Kidney epithelial cell (primary cell): ENCODE results near the gene SNRNP40. TPM values are rescaled to one million over a fixed set of nuclear protein-coding genes. Genes with fewer than 3 reads are reported as not detected.
A peak's percentile ranks its signal among the peaks of the same experiment; 100 is the strongest.

Experiments used
- DNase-seq: peaks from one replicate; pipeline ENCODE4 v3.0.0-alpha.2; 2010; ENCODE audit warnings: low read depth
- H3K27me3 ChIP-seq: 2 replicates; pipeline ENCODE4 v1.6.0; 2011; ENCODE audit warnings: low read length; ENCODE audit not compliant: control insufficient read depth, insufficient read depth
- H3K36me3 ChIP-seq: 2 replicates; pipeline ENCODE4 v1.5.1; 2011; ENCODE audit warnings: low read length; ENCODE audit not compliant: control insufficient read depth, insufficient read depth
- H3K4me3 ChIP-seq: 2 replicates; pipeline ENCODE4 v1.5.1; 2011; ENCODE audit warnings: low read depth, mild to moderate bottlenecking, control low read depth, low read length
- total RNA-seq: library from RNA; depleted of rRNA; stranded (reverse); fragments of >200 nt; gene quantifications from 2 replicates; pipeline ENCODE4 v1.2.3, GENCODE V29; 2015
- TF ChIP-seq, protein P1 (sequence below): IDR thresholded peaks from 2 replicates; pipeline ENCODE4 v1.5.1; 2011; ENCODE audit warnings: mild to moderate bottlenecking, moderate library complexity, low read length, control low read depth, inconsistent platforms; ENCODE audit not compliant: insufficient read depth, poor library complexity, severe bottlenecking

SNRNP40 gene
- 62.8 and 67.4 TPM in 2 replicates for total RNA-seq

DNA sequence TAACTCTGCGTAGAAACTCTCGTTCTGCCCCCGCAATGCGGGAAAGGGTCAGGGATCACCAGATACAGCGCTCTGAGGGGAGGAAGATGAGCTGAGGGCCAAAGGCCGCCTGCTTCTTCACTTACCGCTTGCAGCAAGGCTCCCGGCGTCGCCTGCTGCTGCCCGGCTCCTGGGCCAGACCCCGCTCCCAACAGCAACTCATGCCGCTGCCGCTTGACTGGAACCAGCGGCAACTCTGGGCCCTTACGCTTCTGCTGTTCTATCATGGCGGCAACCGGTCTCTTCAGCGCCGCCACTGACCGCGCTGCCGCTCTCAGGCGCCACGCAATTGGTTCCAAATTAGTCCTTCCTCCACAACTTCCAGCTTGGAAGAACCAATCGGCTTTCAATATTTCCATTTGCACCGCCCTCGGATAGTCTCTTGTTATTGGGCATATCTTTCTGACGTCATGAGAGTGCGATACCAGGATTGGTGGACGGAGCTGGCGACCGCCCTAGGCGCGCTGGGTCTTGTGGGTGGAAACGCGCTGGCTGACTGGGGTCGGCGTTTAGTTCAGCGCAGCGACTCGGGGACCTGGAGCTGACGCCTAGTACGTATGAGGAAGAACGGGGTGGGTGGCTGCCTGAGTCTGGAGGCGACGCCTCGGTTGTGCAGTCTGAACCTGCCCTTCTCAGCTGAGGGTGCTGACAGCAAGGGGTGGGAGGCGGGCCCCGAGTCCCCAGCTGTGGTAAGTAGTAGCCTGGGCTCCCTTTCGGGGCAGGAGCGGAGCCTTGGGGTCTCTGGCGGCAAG, at the start of gene SNRNP40, which contains the start of gene ZCCHC17:
Gene SNRNP40, minus strand, starts transcription at position 303 of the 791 bp plus-strand sequence. Its CDS starts 37 bp downstream, at position 266.
Gene ZCCHC17, plus strand, starts transcription at position 547 of the 791 bp plus-strand sequence. CDS start 13,067 bp downstream, outside the sequence.
- H3K4me3 ChIP-seq = peak within 1 kb of the TSS; percentile 97
- peak; percentile 99 for DNase-seq
- H3K27me3 ChIP-seq = no peaks in the 10 kb centered on the region
- no peaks in the 10 kb centered on the region for H3K36me3 ChIP-seq
- TF ChIP-seq, protein P1, sequence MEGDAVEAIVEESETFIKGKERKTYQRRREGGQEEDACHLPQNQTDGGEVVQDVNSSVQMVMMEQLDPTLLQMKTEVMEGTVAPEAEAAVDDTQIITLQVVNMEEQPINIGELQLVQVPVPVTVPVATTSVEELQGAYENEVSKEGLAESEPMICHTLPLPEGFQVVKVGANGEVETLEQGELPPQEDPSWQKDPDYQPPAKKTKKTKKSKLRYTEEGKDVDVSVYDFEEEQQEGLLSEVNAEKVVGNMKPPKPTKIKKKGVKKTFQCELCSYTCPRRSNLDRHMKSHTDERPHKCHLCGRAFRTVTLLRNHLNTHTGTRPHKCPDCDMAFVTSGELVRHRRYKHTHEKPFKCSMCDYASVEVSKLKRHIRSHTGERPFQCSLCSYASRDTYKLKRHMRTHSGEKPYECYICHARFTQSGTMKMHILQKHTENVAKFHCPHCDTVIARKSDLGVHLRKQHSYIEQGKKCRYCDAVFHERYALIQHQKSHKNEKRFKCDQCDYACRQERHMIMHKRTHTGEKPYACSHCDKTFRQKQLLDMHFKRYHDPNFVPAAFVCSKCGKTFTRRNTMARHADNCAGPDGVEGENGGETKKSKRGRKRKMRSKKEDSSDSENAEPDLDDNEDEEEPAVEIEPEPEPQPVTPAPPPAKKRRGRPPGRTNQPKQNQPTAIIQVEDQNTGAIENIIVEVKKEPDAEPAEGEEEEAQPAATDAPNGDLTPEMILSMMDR = peak; percentile 8

DNA sequence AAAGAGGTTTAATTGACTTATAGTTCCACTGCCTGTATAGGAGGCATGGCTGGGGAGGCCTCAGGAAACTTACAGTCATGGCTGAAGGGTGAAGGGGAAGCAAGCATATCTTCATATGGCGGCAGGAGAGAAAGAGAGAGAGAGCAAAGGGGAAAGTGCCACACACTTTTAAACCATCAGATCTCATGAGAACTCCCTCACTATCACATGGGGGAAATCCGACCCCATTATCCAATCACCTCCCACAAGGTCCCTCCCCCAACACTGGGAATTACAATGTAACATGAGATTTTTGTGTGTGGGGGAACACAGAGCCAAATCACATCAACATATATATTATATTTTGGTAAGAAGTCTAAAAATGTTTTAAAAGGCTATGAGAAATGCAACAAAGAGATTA, 49.0 kb upstream of the SNRNP40 start:
- no peak for DNase-seq
- no peaks in the 10 kb centered on the region for H3K27me3 ChIP-seq
- no peak overlapping the region for H3K4me3 ChIP-seq
- TF ChIP-seq, protein P1 = no peak
- no peaks in the 10 kb centered on the region for H3K36me3 ChIP-seq

DNA sequence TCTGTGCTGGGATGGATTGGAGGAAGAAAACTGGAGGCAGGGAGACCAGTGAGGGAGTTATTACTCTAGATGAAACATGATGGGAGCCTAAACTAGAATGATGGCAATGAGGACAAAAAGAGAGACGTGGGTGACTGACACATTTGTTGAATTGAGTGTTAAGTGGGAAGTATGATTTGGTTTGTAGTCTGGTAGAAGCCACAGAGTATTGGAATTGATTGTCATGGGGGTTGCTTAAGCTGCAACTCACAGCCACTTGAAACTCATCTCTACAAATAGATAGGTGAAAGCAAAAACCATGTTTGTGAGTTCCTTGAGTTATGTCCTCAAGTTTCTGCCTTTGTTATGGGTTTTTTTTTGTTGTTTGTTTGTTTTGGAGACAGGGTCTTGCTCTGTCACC, 47.9 kb upstream of the SNRNP40 start:
- Histone ChIP-seq H3K36me3 (no peaks in the 10 kb centered on the region), H3K27me3 (no peaks in the 10 kb centered on the region), H3K4me3 (no peak overlapping the region)
- TF ChIP-seq, protein P1 = no peak
- DNase-seq = no peak

DNA sequence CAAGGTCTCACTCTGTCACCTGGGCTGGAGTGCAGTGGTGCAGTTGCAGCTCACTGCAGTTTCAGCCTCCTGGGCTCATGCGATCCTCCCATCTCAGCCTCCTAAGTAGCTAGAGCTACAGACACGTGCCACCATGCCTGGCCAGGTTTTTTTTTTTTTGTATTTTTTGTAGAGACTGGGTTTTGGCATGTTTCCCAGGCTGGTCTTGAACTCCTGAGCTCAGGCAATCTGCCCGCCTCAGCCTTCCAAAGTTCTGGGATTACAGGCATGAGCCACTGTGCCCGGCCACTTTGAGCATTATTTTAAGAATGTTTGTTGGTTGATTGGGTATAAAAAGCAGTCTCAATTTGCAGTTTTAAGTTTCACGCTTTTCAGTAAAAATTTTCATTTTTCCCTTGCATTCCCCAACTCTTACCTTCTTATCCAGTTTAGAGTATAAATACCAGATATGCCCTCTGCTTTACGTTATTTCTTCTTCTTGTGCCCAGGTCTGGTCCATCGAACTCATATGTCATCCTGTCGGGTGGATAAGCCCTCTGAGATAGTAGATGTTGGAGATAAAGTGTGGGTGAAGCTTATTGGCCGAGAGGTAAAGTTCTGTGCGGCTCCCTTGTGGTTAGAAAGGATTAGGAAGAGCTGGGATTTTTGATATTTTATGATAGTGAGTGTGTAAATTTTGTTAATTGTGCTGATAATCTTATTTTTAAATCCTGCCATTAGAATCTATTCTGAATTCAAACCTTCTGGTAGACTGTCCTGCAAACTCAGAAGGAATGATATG, 40.3 kb upstream of the SNRNP40 start:
- no peaks in the 10 kb centered on the region for H3K36me3 ChIP-seq
- H3K4me3 ChIP-seq = no peak overlapping the region
- DNase-seq = no peak
- TF ChIP-seq, protein P1 = no peak
- no peaks in the 10 kb centered on the region for H3K27me3 ChIP-seq

DNA sequence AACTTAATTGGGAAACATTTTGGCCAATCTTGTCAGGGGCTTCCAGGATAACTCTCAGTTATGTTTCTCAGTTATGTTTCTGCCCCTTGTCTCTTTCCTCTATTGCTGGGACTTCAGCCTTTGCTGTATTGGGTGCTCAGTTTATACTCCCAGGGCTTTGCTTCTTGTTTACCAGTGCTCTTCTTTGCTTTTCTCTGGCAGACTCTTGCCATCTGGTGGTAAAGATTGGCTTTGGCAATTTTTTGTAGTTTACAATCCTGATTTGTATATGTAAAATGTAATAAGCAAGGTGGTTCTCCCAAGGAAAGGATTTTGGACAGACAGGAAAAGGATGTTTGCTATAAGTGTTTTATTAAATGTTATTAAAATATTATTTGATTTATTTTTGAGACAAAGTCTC, 38.4 kb upstream of the SNRNP40 start:
- Histone ChIP-seq H3K36me3 (no peaks in the 10 kb centered on the region), H3K27me3 (no peaks in the 10 kb centered on the region), H3K4me3 (no peak overlapping the region)
- TF ChIP-seq, protein P1 = peak; percentile 39
- DNase-seq = no peak
